GM12865 (cell line): ENCODE measurements around the gene PRSS22.

Source experiments
- DNase-seq: peaks from one replicate; pipeline ENCODE4 v3.0.0; 2010; ENCODE audit warnings: low read depth
- H3K4me3 ChIP-seq: 2 replicates; pipeline ENCODE4 v1.5.1; 2011; ENCODE audit warnings: mild to moderate bottlenecking, low read depth, low read length, control low read depth
- TF ChIP-seq, protein P1 (sequence below): IDR thresholded peaks from 2 replicates; pipeline ENCODE4 v1.5.1; 2011; ENCODE audit warnings: low read length, control low read depth, low read depth, inconsistent platforms; ENCODE audit not compliant: insufficient read depth; ENCODE audit errors: missing control alignments

The PRSS22 gene

DNA sequence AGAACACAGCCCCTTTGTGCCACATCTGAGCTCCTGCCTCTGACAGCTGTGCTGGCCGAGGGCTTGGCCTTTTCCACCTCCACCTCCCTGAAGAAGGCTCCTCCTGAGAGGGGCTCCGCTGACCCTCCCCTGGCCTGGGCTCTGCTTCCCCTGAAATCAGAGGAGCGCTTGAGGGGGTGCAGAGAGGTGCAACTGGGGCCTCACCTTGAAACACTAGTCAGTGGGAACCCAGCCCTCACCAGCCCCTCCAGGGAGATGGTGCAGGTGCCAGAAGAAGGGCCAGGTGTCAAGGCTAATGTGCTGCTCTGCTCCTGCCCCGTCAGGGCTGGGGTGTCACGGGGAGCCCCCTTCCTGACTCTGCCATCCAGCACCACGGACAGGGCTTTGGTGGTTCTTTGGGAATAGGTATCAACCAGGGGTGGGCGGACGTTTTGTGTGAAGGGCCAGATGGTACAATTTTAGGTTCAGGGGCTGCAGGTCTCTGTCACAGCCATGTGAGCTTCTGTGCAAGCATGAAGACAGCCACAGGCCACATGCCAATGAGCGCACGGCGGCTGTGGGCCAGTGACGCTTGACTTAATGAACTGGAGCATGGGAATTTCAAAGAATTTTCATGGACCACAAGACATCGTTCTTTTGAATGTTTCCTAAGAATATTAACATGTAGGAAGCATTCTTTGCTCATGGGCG lies 30.0 kb downstream of the PRSS22 start:
- DNase-seq: no peak
- TF ChIP-seq, protein P1, sequence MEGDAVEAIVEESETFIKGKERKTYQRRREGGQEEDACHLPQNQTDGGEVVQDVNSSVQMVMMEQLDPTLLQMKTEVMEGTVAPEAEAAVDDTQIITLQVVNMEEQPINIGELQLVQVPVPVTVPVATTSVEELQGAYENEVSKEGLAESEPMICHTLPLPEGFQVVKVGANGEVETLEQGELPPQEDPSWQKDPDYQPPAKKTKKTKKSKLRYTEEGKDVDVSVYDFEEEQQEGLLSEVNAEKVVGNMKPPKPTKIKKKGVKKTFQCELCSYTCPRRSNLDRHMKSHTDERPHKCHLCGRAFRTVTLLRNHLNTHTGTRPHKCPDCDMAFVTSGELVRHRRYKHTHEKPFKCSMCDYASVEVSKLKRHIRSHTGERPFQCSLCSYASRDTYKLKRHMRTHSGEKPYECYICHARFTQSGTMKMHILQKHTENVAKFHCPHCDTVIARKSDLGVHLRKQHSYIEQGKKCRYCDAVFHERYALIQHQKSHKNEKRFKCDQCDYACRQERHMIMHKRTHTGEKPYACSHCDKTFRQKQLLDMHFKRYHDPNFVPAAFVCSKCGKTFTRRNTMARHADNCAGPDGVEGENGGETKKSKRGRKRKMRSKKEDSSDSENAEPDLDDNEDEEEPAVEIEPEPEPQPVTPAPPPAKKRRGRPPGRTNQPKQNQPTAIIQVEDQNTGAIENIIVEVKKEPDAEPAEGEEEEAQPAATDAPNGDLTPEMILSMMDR: no peak
- no peak overlapping the region for H3K4me3 ChIP-seq

DNA sequence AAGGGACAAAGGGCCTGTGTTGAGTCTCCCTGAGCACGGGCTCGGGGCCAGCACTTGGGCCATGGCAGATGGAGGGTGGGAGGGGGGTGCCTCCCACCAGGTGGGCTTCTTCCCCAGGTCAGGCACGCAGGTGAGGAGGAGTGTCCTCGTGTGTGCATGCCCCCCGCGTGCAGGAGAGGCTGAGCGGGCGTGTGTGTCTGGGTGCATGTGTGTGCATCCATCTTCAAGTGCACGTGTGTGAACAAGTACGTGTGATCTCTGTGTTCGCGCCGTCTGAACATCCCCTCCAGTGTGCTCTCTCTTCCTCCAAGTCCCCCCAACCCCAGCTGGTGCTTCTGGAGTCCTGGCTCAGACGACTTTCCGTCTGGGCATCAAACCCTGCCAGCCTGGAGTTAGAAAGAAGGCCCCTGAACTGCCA lies 30.6 kb downstream of the PRSS22 start:
- no peak overlapping the region for H3K4me3 ChIP-seq
- DNase-seq: no peak
- TF ChIP-seq, protein P1: no peak

DNA sequence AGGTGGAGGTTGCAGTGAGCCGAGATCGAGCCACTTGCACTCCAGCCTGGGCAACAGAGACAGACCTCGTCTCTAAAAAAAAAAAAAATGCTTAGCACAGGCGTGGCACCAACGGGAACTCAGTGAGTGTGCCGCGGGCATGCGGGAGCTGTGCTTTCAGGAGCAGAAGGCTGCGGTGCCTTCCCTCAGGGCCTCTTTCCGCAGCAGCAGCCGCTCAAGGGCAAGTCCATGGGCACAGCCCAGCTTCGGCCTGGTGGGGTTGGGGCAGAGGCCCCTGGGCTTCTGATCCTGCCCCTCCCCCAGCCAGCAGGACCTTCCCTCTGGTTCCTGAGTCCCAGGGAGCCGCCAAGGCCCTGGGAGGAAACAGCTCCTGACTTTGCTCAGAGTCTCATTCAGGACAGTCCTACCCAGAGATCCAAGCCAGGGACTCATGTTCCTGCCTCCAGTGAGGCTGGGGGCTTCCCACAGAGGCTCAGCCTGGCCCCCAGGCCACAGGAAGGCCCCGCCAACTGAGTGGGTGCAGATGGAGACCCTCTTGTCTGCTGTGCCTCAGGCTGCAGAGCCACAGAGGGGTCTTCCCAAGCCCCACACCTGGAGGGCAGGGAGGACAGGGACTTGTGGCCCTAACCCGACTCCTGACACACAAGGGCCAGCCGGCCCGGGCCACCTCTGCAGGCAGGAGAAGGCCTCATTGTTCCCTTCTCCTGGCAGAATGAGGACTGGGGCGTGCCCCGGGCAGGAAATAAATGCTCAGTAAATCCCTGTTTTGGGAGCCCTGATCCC lies 31.2 kb downstream of the PRSS22 start:
- TF ChIP-seq, protein P1: no peak
- no peak overlapping the region for H3K4me3 ChIP-seq
- DNase-seq: no peak

DNA sequence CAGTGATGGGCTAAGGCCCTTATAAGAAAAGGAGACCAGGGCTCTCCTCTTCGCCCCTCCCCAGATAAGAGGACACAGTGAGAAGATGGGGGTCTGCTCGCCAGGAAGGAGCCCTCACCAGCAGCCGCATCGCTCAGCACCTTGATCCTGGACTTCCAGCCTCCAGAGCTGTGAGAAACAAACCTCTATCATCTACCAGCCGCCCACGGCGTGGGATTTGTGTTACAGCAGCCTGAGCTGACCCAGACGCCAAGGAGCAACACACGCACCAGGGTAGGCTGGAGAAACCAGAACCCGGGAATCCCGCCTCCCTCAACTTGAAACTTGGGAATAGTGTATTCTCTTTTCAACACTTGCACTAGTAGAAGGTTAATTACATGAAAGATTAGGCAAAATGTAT lies 32.1 kb downstream of the PRSS22 start:
- no peak for DNase-seq
- TF ChIP-seq, protein P1: no peak
- H3K4me3 ChIP-seq: no peak overlapping the region

DNA sequence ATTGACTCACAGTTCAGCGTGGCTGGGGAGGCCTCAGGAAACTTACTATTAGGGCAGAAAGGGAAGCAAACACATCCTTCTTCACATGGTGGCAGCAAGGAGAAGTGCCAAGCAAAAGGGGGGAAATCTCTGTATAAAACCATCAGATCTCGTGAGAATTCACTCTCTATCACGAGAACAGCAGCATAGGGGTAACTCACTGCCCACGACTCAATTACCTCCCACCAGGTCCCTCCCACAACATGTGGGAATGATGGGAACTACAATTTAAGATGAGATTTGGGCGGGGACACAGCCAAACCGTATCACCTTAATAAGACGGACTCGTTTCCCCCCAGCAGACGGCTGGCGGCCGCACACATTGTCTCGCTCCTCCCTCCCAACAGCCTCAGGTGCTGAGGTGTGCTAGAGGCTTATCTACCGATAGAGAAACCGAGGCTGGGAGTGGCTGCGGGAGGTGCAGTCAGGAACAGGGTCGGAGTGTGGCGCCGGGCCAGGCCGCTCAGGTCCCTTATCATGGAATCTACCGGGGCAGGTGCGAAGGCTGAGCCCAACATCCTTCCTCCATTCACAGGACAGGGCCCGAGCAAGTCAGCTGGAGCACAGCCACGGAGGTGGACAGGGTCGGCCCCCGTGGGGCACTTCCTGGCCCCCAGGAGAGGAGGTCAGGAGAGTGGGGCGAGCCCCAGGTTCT lies 32.8 kb downstream of the PRSS22 start:
- H3K4me3 ChIP-seq: no peak overlapping the region
- TF ChIP-seq, protein P1: no peak
- no peak for DNase-seq

DNA sequence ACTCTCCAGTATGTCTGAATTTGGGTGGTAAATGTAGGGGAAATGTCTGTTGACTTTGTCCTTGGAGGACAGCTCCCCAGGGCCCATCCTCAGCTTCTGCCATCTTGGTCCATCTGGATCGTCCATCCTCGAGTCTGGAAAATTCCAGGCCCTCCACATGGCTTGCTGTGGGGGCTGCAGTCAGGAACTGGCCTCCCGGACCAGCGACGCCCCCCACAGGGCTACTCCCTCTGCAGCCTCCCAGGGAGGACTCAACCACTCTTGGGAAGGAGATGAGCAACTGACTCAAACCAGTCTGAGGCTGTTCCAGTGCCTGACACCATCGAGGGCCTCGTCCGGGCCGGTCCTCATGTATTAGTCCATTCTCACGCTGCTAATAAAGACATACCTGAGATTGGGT lies 33.3 kb downstream of the PRSS22 start:
- H3K4me3 ChIP-seq: no peak overlapping the region
- TF ChIP-seq, protein P1: no peak
- DNase-seq: no peak
